HepG2 (cell line): Measurements from ENCODE around the gene IPCEF1.

ENCODE experiments used
- CTCF ChIP-seq: sonication (generic); formaldehyde crosslinking; IDR thresholded peaks from 2 replicates; pipeline ENCODE4 v1.5.0; 2020; ENCODE audit warnings: mild to moderate bottlenecking, missing genetic modification reagents, moderate library complexity
- EP300 ChIP-seq, 3 experiments: sonication (generic) in 1 of 3; formaldehyde crosslinking in 1 of 3; IDR thresholded peaks; 2 replicates each; pipeline versions ENCODE4 v1.5.1 to v1.6.1; 2011 to 2020; ENCODE audit warnings: low read depth in 2 of 3, low read length in 2 of 3, borderline replicate concordance in 1 of 3, improper control_type of control experiment in 1 of 3, mild to moderate bottlenecking in 1 of 3, missing genetic modification reagents in 1 of 3, moderate library complexity in 1 of 3
- FOXA1 ChIP-seq, 2 experiments: fragments of 450-650 bp in 1 of 2; sonication (generic) in 1 of 2; formaldehyde crosslinking in 1 of 2; IDR thresholded peaks; 2 replicates each; pipeline versions ENCODE4 v1.4.0 to v1.6.1; 2016 to 2020; ENCODE audit warnings: missing genetic modification reagents in 1 of 2
- IRF2 ChIP-seq: IDR thresholded peaks from 2 replicates; pipeline ENCODE4 v1.6.1; 2018; ENCODE audit warnings: missing genetic modification reagents, missing compliant biosample characterization
- NFIC ChIP-seq: IDR thresholded peaks from 2 replicates; pipeline ENCODE4 v1.6.1; 2012; ENCODE audit warnings: mild to moderate bottlenecking, low read length, inconsistent platforms
- PITX1 ChIP-seq: sonication (generic); formaldehyde crosslinking; IDR thresholded peaks from 2 replicates; pipeline ENCODE4 v1.5.1; 2020; ENCODE audit warnings: mild to moderate bottlenecking, missing genetic modification reagents
- POLR2A ChIP-seq, 2 experiments: IDR thresholded peaks; 2 replicates each; pipeline ENCODE4 v1.6.1; 2011; ENCODE audit warnings: low read depth in 2 of 2, low read length in 2 of 2, mild to moderate bottlenecking in 1 of 2, moderate library complexity in 1 of 2; ENCODE audit not compliant: insufficient read depth in 1 of 2
- ZNF121 ChIP-seq: sonication (generic); formaldehyde crosslinking; IDR thresholded peaks from 2 replicates; pipeline ENCODE4 v1.5.0; 2020; ENCODE audit warnings: mild to moderate bottlenecking, missing genetic modification reagents
- ZNF317 ChIP-seq: sonication (generic); formaldehyde crosslinking; IDR thresholded peaks from 2 replicates; pipeline ENCODE4 v1.5.0; 2020; ENCODE audit warnings: mild to moderate bottlenecking, missing genetic modification reagents
- ZNF660 ChIP-seq: sonication (generic); formaldehyde crosslinking; IDR thresholded peaks from 2 replicates; pipeline ENCODE4 v1.5.1; 2020; ENCODE audit warnings: mild to moderate bottlenecking, low read depth, missing genetic modification reagents, borderline replicate concordance
- ZSCAN29 ChIP-seq: sonication (generic); formaldehyde crosslinking; conservative IDR thresholded peaks from 2 replicates; pipeline ENCODE4 v1.4.0; 2020; ENCODE audit warnings: mild to moderate bottlenecking, missing genetic modification reagents
- TF ChIP-seq, protein P1 (sequence below): IDR thresholded peaks from 2 replicates; pipeline ENCODE4 v1.6.1; 2012; ENCODE audit warnings: inconsistent platforms

- no peak for TF ChIP-seq POLR2A (IDR thresholded peaks at IDR 0.05; ENCODE audit: insufficient read depth in 1 of 2, low read depth in 2 of 2, low read length in 2 of 2)
- TF ChIP-seq CTCF (CRISPR knock-in tag): no peak
- no peak for TF ChIP-seq ZSCAN29
- no peak for TF ChIP-seq ZNF121
- TF ChIP-seq ZNF317 (CRISPR knock-in tag): no peak
- no peak for TF ChIP-seq ZNF660 (CRISPR knock-in tag)
- TF ChIP-seq NFIC: no peak
- no peak for TF ChIP-seq FOXA1 (IDR thresholded peaks at IDR 0.05)
- no peak for TF ChIP-seq FOXA1 (CRISPR knock-in tag; IDR thresholded peaks at IDR 0.05)
- TF ChIP-seq, protein P1, sequence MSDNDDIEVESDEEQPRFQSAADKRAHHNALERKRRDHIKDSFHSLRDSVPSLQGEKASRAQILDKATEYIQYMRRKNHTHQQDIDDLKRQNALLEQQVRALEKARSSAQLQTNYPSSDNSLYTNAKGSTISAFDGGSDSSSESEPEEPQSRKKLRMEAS: no peak
- no peak for TF ChIP-seq EP300 (IDR thresholded peaks at IDR 0.05; ENCODE audit: low read depth in 2 of 2, low read length in 2 of 2)
- no peak for TF ChIP-seq EP300 (CRISPR knock-in tag; IDR thresholded peaks at IDR 0.05; ENCODE audit: borderline replicate concordance)
- no peak for TF ChIP-seq PITX1 (CRISPR knock-in tag)
- TF ChIP-seq IRF2 (CRISPR knock-in tag): no peak
Observed at GRCh38 chr6:154170106-154170505, 186.5 kb downstream of the IPCEF1 start.
